ENCODE results near the gene SIGLEC8.
"Not testable (repeated sequence)": the region's sequence is repeated elsewhere in the genome, so short reads cannot be mapped to it uniquely, and the experiment has no call there.

DNA sequence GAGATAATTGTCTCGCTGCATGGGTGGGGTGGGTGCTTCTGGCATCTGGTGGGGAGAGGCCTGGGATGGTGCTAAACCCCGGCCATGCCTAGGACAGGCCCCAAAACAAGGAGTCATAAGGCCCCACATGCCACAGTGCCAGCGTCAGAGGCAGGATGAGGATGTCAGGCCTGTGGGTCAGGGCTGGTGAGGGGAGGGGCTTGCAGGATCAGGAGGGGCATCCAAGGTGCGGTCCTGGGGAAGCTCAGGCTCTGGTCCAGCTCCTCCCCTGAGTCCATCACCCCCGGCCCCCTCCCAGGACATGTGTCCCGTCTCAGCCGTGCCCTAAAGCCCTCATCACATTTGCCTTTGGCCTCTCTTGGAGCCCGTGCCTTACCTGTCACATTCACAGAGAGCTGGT is 42.7 kb upstream of the SIGLEC8 start:
- TF ChIP-seq, protein P1, sequence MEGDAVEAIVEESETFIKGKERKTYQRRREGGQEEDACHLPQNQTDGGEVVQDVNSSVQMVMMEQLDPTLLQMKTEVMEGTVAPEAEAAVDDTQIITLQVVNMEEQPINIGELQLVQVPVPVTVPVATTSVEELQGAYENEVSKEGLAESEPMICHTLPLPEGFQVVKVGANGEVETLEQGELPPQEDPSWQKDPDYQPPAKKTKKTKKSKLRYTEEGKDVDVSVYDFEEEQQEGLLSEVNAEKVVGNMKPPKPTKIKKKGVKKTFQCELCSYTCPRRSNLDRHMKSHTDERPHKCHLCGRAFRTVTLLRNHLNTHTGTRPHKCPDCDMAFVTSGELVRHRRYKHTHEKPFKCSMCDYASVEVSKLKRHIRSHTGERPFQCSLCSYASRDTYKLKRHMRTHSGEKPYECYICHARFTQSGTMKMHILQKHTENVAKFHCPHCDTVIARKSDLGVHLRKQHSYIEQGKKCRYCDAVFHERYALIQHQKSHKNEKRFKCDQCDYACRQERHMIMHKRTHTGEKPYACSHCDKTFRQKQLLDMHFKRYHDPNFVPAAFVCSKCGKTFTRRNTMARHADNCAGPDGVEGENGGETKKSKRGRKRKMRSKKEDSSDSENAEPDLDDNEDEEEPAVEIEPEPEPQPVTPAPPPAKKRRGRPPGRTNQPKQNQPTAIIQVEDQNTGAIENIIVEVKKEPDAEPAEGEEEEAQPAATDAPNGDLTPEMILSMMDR (IDR thresholded peaks at IDR 0.05) = not testable (repeated sequence)
- not testable (repeated sequence) for TF ChIP-seq POLR2A (IDR thresholded peaks at IDR 0.05)
